HepG2 (cell line): ENCODE results near the gene SEPTIN10. TPM values are rescaled to one million over a fixed set of nuclear protein-coding genes. Genes with fewer than 3 reads are reported as not detected.

ENCODE experiments used
- ATAC-seq: fragments of 200-7000 bp; cut with Tn5 transposase; 3 replicates; pipeline ENCODE4 v1.9.1; 2020; ENCODE audit warnings: mild to moderate bottlenecking, moderate library complexity
- BruUV-seq: library from RNA; stranded (reverse); fragments of 400-500 nt; replicated peaks from 2 replicates; lab custom pipeline; 2021; lab: Mats Ljungman, UMichigan
- CTCF ChIA-PET: fragments of 300-600 bp; formaldehyde crosslinking; extraction: SDS; loops from one replicate; lab custom pipeline; 2021; ENCODE audit warnings: low total read pairs, inconsistent platforms, low intra/inter-chr PET ratio; lab: Yijun Ruan, JAX
- POLR2A ChIA-PET: fragments of 350-600 bp; sonication (Branson Sonifier 250); formaldehyde crosslinking; loops from one replicate; lab custom pipeline; 2020; ENCODE audit warnings: antibody characterized with exemption, inconsistent platforms; lab: Yijun Ruan, JAX
- DNase-seq: peaks from one replicate; pipeline ENCODE4 v3.0.0-alpha.2; 2015; ENCODE audit warnings: low spot score
- FAIRE-seq: peaks from 3 replicates; lab custom pipeline; 2011; peaks lifted over from hg19 to GRCh38; lab: Jason Lieb, UNC
- H2AFZ ChIP-seq: one replicate; pipeline ENCODE4 v1.6.1; 2011; ENCODE audit warnings: low read length, inconsistent platforms
- H3K27ac ChIP-seq: fragments of 300-600 bp; 3 replicates; pipeline ENCODE4 v1.8.0; 2011; ENCODE audit warnings: mixed run types, mild to moderate bottlenecking, mixed read lengths, low read length, inconsistent platforms; ENCODE audit not compliant: insufficient read depth; ENCODE audit errors: extremely low read length
- H3K27me3 ChIP-seq, 2 experiments: fragments of 200-600 bp in 1 of 2; 2 replicates in 1 of 2; 3 replicates in 1 of 2; pipeline versions ENCODE4 v1.6.0 to v1.8.0; 2011; ENCODE audit warnings: low read length in 2 of 2, mild to moderate bottlenecking in 2 of 2, moderate library complexity in 2 of 2, inconsistent platforms in 1 of 2; ENCODE audit not compliant: insufficient read depth in 2 of 2, control insufficient read depth in 1 of 2
- H3K36me3 ChIP-seq, 2 experiments: fragments of 200-600 bp in 1 of 2; replicated peaks in 1 of 2; 2 replicates in 1 of 2; 3 replicates in 1 of 2; pipeline versions ENCODE4 v1.5.1 to v1.8.0; 2011; ENCODE audit warnings: low read length in 2 of 2, inconsistent platforms in 1 of 2; ENCODE audit not compliant: insufficient read depth in 2 of 2, control insufficient read depth in 1 of 2
- H3K4me1 ChIP-seq: 2 replicates; pipeline ENCODE4 v1.5.1; 2012; ENCODE audit warnings: low read length, inconsistent platforms; ENCODE audit not compliant: insufficient read depth
- H3K4me2 ChIP-seq: 2 replicates; pipeline ENCODE4 v1.6.0; 2011; ENCODE audit warnings: low read depth, low read length, inconsistent platforms
- H3K4me3 ChIP-seq, 3 experiments: fragments of 200-600 bp in 1 of 3; sonication (generic), shearing (Covaris generic) in 1 of 3; replicated peaks in 1 of 3; 2 replicates each; pipeline ENCODE4 v1.5.1; 2011 to 2016; ENCODE audit warnings: low read length in 3 of 3, inconsistent platforms in 2 of 3, low read depth in 2 of 3, mild to moderate bottlenecking in 2 of 3, control low read depth in 1 of 3, mixed read lengths in 1 of 3; ENCODE audit not compliant: insufficient read depth in 1 of 3
- H3K79me2 ChIP-seq: one replicate; pipeline ENCODE4 v1.6.1; 2011; ENCODE audit warnings: low read length, inconsistent platforms; ENCODE audit not compliant: insufficient read depth
- H3K9ac ChIP-seq: 2 replicates; pipeline ENCODE4 v1.6.0; 2011; ENCODE audit warnings: mild to moderate bottlenecking, low read depth, low read length, inconsistent platforms; ENCODE audit not compliant: insufficient read depth
- H3K9me3 ChIP-seq: 2 replicates; pipeline ENCODE4 v1.5.1; 2012; ENCODE audit warnings: mild to moderate bottlenecking, low read length
- H4K20me1 ChIP-seq: 2 replicates; pipeline ENCODE4 v1.6.0; 2011; ENCODE audit warnings: inconsistent platforms, mild to moderate bottlenecking, low read length, moderate library complexity; ENCODE audit not compliant: insufficient read depth
- ZNF274 ChIP-seq: sonication (generic); formaldehyde crosslinking; IDR thresholded peaks from 2 replicates; pipeline ENCODE4 v1.5.1; 2020; ENCODE audit warnings: mild to moderate bottlenecking, missing genetic modification reagents
- ZNF543 ChIP-seq: sonication (generic); formaldehyde crosslinking; IDR thresholded peaks from 2 replicates; pipeline ENCODE4 v1.4.0; 2020; ENCODE audit warnings: mild to moderate bottlenecking, missing genetic modification reagents
- WGBS: methylation state at CpG from one replicate; pipeline ENCODE4 v1.1.6; 2017; ENCODE audit warnings: low lambda C conversion rate; 5-methylcytosine and 5-hydroxymethylcytosine counted together
- in situ Hi-C: cut with HindIII; loops from 2 replicates; pipeline ENCODE4 v1.10.0; 2017; ENCODE audit warnings: low pct_unique_long_range_greater_than_20kb; ENCODE audit not compliant: extremely low pct_ligation_motif_present
- intact Hi-C: fragments of 100-400 bp; cut with micrococcal nuclease; formaldehyde crosslinking; loops from one replicate; pipeline ENCODE4 v1.10.0; 2022; ENCODE audit not compliant: unreplicated experiment
- polyA plus RNA-seq, 8 experiments: library from polyadenylated mRNA; depleted of rRNA in 3 of 8; stranded (reverse) in 7 of 8; unstranded in 1 of 8; fragments of >200 nt; fragmentation: Illumina TruSeq in 4 of 8; extraction: Trizol in 4 of 8; gene quantifications; 2 replicates each; pipeline versions ENCODE4 v1.2.1 to v1.2.3, GENCODE V29; 2011 to 2016; ENCODE audit warnings: low read depth in 4 of 8, missing spikeins in 1 of 8, mixed read lengths in 1 of 8; ENCODE audit not compliant: insufficient read depth in 1 of 8
- total RNA-seq, 5 experiments: library from RNA; depleted of rRNA; stranded (reverse); fragments of >200 nt; fragmentation: Illumina TruSeq; extraction: Trizol; gene quantifications; 2 replicates each; pipeline ENCODE4 v1.2.3, GENCODE V29; 2016; ENCODE audit warnings: low read depth in 1 of 5
- TF ChIP-seq, protein P1 (sequence below): sonication (generic); formaldehyde crosslinking; IDR thresholded peaks from 2 replicates; pipeline ENCODE4 v1.4.0; 2020; ENCODE audit warnings: missing genetic modification reagents
- TF ChIP-seq, protein P2 (sequence below): sonication (generic); formaldehyde crosslinking; conservative IDR thresholded peaks from 2 replicates; pipeline ENCODE4 v1.4.0; 2020; ENCODE audit warnings: missing genetic modification reagents
- TF ChIP-seq, protein P3 (sequence below): sonication (generic); formaldehyde crosslinking; IDR thresholded peaks from 2 replicates; pipeline ENCODE4 v1.5.0; 2020; ENCODE audit warnings: missing genetic modification reagents
- TF ChIP-seq, protein P4 (sequence below): sonication (generic); formaldehyde crosslinking; IDR thresholded peaks from 2 replicates; pipeline ENCODE4 v1.8.1; 2023; ENCODE audit warnings: missing genetic modification reagents, inconsistent platforms, borderline replicate concordance
- TF ChIP-seq, protein P5 (sequence below): sonication (generic); formaldehyde crosslinking; IDR thresholded peaks from 2 replicates; pipeline ENCODE4 v1.5.0; 2020; ENCODE audit warnings: mild to moderate bottlenecking, missing genetic modification reagents, borderline replicate concordance
- TF ChIP-seq, protein P6 (sequence below): sonication (generic); formaldehyde crosslinking; IDR thresholded peaks from 2 replicates; pipeline ENCODE4 v1.4.0; 2020; ENCODE audit warnings: missing genetic modification reagents

Gene SEPTIN10
- total and polyA plus RNA-seq, 2 of the 13 experiments (the other 11 are each of a cell fraction or from before 2014, with no cell fraction given), result 45.8 to 67.5 TPM

DNA sequence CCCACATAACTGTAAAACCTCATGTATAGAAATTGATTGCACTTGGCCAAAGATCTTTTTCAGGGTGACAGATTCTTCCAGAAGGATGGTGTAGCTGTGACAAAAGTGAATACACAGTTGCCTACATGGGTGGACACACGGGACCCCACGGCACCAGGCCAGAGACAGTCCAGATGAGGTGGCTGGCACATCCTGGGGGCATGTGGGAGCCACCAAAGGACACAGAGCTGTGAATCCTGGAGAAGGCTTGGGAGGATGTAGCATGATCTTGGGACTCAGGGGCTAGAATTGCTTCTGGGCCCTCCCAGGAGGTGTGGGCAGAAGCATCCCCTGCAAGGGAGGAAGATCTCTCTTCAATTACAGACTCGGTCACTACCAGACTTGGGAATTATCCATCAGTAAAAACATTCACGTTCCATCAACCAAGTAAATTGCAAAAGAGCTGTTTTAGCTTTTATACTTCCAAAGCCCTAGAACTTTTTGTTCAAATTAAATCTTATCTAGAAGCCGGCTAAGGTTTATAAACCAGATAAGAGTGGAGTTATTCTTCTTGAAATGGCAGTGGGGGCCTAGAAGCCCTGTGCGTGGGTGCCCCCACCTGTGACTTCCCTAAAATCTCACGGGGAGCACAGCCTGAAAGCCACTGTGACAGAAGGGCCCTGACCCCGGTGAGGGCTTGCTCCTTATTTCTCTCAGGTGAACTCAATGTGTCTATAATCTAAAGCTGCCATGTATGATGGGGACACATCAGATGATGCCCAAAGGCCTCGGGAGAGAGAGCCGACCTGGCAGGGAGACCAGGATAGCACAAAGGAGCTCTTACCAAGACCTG, 81.7 kb downstream of the SEPTIN10 start:
- H3K4me3 ChIP-seq, result no peak overlapping the region
- no peak overlapping the region for H3K4me2 ChIP-seq
- DNase-seq, result no peak
- no peaks in the 10 kb centered on the region for H3K79me2 ChIP-seq
- H4K20me1 ChIP-seq, result no peaks in the 10 kb centered on the region
- peaks cover 31% of the 10 kb centered on the region for H3K4me1 ChIP-seq
- intact Hi-C loops, result no loop called here
- 48% methylated on average over 10 of the region's 10 CpGs for WGBS
- peaks cover 9 to 62% of the 10 kb centered on the region in 2 experiments for H3K27me3 ChIP-seq
- in situ Hi-C loops, result loop anchor here (5.0 kb wide), 1 partner anchor 185 kb away; no protein-coding TSS in a partner anchor
- BruUV-seq, result no TSS peak
- ATAC-seq, result no peak
- no peak overlapping the region for H3K27ac ChIP-seq
- no peaks in the 10 kb centered on the region for H3K9me3 ChIP-seq
- no peaks in the 10 kb centered on the region for H3K36me3 ChIP-seq
- H3K9ac ChIP-seq, result no peak overlapping the region
- no peak overlapping the region for H2AFZ ChIP-seq
- ChIA-PET CTCF (no interaction called here), POLR2A (no interaction called here)
- no peak for FAIRE-seq
- TF ChIP-seq, protein P1, sequence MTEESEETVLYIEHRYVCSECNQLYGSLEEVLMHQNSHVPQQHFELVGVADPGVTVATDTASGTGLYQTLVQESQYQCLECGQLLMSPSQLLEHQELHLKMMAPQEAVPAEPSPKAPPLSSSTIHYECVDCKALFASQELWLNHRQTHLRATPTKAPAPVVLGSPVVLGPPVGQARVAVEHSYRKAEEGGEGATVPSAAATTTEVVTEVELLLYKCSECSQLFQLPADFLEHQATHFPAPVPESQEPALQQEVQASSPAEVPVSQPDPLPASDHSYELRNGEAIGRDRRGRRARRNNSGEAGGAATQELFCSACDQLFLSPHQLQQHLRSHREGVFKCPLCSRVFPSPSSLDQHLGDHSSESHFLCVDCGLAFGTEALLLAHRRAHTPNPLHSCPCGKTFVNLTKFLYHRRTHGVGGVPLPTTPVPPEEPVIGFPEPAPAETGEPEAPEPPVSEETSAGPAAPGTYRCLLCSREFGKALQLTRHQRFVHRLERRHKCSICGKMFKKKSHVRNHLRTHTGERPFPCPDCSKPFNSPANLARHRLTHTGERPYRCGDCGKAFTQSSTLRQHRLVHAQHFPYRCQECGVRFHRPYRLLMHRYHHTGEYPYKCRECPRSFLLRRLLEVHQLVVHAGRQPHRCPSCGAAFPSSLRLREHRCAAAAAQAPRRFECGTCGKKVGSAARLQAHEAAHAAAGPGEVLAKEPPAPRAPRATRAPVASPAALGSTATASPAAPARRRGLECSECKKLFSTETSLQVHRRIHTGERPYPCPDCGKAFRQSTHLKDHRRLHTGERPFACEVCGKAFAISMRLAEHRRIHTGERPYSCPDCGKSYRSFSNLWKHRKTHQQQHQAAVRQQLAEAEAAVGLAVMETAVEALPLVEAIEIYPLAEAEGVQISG (CRISPR knock-in tag), result no peak
- TF ChIP-seq, protein P2, sequence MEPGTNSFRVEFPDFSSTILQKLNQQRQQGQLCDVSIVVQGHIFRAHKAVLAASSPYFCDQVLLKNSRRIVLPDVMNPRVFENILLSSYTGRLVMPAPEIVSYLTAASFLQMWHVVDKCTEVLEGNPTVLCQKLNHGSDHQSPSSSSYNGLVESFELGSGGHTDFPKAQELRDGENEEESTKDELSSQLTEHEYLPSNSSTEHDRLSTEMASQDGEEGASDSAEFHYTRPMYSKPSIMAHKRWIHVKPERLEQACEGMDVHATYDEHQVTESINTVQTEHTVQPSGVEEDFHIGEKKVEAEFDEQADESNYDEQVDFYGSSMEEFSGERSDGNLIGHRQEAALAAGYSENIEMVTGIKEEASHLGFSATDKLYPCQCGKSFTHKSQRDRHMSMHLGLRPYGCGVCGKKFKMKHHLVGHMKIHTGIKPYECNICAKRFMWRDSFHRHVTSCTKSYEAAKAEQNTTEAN (CRISPR knock-in tag), result no peak
- no peak for TF ChIP-seq ZNF543 (CRISPR knock-in tag)
- TF ChIP-seq, protein P3, sequence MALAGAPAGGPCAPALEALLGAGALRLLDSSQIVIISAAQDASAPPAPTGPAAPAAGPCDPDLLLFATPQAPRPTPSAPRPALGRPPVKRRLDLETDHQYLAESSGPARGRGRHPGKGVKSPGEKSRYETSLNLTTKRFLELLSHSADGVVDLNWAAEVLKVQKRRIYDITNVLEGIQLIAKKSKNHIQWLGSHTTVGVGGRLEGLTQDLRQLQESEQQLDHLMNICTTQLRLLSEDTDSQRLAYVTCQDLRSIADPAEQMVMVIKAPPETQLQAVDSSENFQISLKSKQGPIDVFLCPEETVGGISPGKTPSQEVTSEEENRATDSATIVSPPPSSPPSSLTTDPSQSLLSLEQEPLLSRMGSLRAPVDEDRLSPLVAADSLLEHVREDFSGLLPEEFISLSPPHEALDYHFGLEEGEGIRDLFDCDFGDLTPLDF, result no peak
- no peak for TF ChIP-seq ZNF274 (CRISPR knock-in tag)
- TF ChIP-seq, protein P4, sequence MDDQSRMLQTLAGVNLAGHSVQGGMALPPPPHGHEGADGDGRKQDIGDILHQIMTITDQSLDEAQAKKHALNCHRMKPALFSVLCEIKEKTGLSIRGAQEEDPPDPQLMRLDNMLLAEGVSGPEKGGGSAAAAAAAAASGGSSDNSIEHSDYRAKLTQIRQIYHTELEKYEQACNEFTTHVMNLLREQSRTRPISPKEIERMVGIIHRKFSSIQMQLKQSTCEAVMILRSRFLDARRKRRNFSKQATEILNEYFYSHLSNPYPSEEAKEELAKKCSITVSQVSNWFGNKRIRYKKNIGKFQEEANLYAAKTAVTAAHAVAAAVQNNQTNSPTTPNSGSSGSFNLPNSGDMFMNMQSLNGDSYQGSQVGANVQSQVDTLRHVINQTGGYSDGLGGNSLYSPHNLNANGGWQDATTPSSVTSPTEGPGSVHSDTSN, result no peak
- TF ChIP-seq, protein P5, sequence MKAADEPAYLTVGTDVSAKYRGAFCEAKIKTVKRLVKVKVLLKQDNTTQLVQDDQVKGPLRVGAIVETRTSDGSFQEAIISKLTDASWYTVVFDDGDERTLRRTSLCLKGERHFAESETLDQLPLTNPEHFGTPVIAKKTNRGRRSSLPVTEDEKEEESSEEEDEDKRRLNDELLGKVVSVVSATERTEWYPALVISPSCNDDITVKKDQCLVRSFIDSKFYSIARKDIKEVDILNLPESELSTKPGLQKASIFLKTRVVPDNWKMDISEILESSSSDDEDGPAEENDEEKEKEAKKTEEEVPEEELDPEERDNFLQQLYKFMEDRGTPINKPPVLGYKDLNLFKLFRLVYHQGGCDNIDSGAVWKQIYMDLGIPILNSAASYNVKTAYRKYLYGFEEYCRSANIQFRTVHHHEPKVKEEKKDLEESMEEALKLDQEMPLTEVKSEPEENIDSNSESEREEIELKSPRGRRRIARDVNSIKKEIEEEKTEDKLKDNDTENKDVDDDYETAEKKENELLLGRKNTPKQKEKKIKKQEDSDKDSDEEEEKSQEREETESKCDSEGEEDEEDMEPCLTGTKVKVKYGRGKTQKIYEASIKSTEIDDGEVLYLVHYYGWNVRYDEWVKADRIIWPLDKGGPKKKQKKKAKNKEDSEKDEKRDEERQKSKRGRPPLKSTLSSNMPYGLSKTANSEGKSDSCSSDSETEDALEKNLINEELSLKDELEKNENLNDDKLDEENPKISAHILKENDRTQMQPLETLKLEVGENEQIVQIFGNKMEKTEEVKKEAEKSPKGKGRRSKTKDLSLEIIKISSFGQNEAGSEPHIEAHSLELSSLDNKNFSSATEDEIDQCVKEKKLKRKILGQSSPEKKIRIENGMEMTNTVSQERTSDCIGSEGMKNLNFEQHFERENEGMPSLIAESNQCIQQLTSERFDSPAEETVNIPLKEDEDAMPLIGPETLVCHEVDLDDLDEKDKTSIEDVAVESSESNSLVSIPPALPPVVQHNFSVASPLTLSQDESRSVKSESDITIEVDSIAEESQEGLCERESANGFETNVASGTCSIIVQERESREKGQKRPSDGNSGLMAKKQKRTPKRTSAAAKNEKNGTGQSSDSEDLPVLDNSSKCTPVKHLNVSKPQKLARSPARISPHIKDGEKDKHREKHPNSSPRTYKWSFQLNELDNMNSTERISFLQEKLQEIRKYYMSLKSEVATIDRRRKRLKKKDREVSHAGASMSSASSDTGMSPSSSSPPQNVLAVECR, result no peak
- TF ChIP-seq, protein P6, sequence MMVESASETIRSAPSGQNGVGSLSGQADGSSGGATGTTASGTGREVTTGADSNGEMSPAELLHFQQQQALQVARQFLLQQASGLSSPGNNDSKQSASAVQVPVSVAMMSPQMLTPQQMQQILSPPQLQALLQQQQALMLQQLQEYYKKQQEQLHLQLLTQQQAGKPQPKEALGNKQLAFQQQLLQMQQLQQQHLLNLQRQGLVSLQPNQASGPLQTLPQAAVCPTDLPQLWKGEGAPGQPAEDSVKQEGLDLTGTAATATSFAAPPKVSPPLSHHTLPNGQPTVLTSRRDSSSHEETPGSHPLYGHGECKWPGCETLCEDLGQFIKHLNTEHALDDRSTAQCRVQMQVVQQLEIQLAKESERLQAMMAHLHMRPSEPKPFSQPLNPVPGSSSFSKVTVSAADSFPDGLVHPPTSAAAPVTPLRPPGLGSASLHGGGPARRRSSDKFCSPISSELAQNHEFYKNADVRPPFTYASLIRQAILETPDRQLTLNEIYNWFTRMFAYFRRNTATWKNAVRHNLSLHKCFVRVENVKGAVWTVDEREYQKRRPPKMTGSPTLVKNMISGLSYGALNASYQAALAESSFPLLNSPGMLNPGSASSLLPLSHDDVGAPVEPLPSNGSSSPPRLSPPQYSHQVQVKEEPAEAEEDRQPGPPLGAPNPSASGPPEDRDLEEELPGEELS (CRISPR knock-in tag), result no peak
